Glutamatergic neuron (in vitro differentiated cells): ENCODE measurements around the gene NRCAM. TPM values are rescaled to one million over a fixed set of nuclear protein-coding genes. Genes with fewer than 3 reads are reported as not detected.

Source experiments
- DNase-seq: peaks from one replicate; pipeline ENCODE4 v3.0.0; 2022
- H3K27ac Mint-ChIP-seq: one replicate; pipeline ENCODE4 v1.8.0; 2020; ENCODE audit warnings: mild to moderate bottlenecking, mixed read lengths, inconsistent platforms; ENCODE audit not compliant: unreplicated experiment
- H3K27me3 Mint-ChIP-seq: one replicate; pipeline ENCODE4 v1.8.0; 2020; ENCODE audit warnings: mild to moderate bottlenecking, moderate library complexity, mixed read lengths, inconsistent platforms; ENCODE audit not compliant: unreplicated experiment
- H3K36me3 Mint-ChIP-seq: one replicate; pipeline ENCODE4 v1.8.0; 2020; ENCODE audit warnings: mild to moderate bottlenecking, mixed read lengths, inconsistent platforms; ENCODE audit not compliant: unreplicated experiment
- H3K4me1 Mint-ChIP-seq: one replicate; pipeline ENCODE4 v1.8.0; 2020; ENCODE audit warnings: mild to moderate bottlenecking, low read depth, mixed read lengths, inconsistent platforms; ENCODE audit not compliant: unreplicated experiment
- H3K4me3 Mint-ChIP-seq: one replicate; pipeline ENCODE4 v1.8.0; 2020; ENCODE audit warnings: mild to moderate bottlenecking, mixed read lengths, inconsistent platforms; ENCODE audit not compliant: unreplicated experiment
- H3K9me3 Mint-ChIP-seq: one replicate; pipeline ENCODE4 v1.8.0; 2020; ENCODE audit warnings: mild to moderate bottlenecking, moderate library complexity, mixed read lengths, inconsistent platforms; ENCODE audit not compliant: unreplicated experiment
- total RNA-seq: library from RNA; stranded (reverse); fragmentation: NEBNext Ultra II Directional; extraction: Animal tissue kit (Norgen Biotek cat#: 25700); gene quantifications from one replicate; pipeline ENCODE4 v1.2.1, GENCODE V29; 2021; ENCODE audit not compliant: unreplicated experiment
- TF ChIP-seq, protein P1 (sequence below): fragments of 200-600 bp; sonication (generic); IDR thresholded peaks from one replicate; pipeline ENCODE4 v1.5.0; 2021; ENCODE audit not compliant: partially characterized antibody, unreplicated experiment

The NRCAM gene
- total RNA-seq, 1 donor from 2014 or later: 120 TPM

DNA sequence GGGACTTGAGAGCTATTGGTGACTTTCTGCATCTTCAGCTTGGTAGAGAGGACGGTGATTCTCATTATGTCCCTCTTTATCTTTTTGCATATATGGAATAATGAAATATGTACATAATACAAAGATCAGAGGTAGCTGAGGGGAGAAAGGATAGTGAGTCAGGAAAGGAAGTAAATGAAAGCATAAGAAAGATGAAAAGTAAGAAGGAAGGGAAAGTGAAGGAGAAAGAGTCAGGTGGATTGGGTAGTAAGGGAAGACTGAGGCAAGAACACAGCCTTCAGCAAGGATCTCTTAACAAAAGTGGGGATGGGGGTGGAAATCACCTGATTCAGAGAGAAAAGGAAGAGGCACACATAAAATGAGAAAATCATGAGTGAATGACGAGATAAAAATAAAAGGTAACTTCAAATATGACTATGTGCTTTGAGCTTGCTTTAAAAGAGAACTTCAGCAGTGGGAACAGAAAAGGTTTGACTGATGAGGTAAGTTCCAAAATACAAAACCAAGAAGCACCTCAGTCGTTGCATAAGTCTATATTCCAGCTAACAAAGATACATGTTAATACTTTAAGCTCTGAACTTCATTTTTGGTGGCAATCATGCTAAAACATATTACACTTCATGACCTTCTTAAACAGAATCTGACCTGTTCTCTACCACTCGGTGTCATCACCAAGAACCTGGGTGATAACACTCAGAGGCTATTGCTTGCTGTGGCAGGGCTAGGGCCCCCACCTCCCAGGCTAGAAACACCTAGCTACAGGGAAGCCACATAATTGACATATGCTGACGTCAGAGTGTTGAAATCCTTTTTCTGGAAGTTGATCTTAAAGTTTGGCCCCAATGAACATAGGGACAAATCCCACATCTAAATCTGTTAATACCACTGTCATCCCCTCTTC, 32.9 kb downstream of the NRCAM start:
- Mint-ChIP-seq H3K27me3 (peaks cover 4% of the 10 kb centered on the region), H3K4me3 (peak overlapping the region; percentile 4), H3K27ac (no peak overlapping the region), H3K4me1 (peaks cover 48% of the 10 kb centered on the region), H3K36me3 (no peaks in the 10 kb centered on the region), H3K9me3 (peaks cover 8% of the 10 kb centered on the region)
- TF ChIP-seq, protein P1, sequence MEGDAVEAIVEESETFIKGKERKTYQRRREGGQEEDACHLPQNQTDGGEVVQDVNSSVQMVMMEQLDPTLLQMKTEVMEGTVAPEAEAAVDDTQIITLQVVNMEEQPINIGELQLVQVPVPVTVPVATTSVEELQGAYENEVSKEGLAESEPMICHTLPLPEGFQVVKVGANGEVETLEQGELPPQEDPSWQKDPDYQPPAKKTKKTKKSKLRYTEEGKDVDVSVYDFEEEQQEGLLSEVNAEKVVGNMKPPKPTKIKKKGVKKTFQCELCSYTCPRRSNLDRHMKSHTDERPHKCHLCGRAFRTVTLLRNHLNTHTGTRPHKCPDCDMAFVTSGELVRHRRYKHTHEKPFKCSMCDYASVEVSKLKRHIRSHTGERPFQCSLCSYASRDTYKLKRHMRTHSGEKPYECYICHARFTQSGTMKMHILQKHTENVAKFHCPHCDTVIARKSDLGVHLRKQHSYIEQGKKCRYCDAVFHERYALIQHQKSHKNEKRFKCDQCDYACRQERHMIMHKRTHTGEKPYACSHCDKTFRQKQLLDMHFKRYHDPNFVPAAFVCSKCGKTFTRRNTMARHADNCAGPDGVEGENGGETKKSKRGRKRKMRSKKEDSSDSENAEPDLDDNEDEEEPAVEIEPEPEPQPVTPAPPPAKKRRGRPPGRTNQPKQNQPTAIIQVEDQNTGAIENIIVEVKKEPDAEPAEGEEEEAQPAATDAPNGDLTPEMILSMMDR: no peak
- DNase-seq: no peak

DNA sequence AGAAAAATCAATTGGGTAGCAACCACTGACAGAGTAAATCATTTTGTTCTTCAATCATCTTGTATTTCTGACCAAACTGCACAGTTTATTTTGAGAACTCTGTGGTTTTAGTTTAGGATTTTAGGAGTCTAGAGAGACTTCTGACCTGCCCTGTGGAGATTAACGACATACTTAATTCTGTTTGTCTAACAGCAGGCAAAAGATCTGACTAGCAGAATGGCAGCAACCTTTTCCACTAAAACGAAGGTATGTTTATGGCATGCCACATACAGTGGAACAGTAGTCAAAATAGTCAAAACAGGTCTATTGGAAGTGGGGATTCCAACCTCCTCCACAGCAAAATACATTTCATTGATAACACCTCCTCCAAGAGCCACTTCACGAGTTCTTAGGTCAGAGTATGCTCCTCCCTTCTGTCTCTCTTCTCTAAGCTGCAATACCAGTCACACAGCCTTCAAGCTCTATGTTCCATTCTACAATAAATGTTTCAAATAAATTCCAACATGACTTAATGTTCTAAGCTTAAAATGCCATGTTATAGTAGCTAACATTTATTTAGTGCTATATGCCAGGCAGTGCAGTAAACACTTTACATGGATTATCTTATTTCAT, 34.4 kb downstream of the NRCAM start:
- Mint-ChIP-seq H3K4me1 (peaks cover 57% of the 10 kb centered on the region), H3K27ac (no peak overlapping the region), H3K27me3 (peaks cover 6% of the 10 kb centered on the region), H3K4me3 (no peak overlapping the region), H3K9me3 (peaks cover 8% of the 10 kb centered on the region), H3K36me3 (no peaks in the 10 kb centered on the region)
- DNase-seq: no peak
- TF ChIP-seq, protein P1: no peak

DNA sequence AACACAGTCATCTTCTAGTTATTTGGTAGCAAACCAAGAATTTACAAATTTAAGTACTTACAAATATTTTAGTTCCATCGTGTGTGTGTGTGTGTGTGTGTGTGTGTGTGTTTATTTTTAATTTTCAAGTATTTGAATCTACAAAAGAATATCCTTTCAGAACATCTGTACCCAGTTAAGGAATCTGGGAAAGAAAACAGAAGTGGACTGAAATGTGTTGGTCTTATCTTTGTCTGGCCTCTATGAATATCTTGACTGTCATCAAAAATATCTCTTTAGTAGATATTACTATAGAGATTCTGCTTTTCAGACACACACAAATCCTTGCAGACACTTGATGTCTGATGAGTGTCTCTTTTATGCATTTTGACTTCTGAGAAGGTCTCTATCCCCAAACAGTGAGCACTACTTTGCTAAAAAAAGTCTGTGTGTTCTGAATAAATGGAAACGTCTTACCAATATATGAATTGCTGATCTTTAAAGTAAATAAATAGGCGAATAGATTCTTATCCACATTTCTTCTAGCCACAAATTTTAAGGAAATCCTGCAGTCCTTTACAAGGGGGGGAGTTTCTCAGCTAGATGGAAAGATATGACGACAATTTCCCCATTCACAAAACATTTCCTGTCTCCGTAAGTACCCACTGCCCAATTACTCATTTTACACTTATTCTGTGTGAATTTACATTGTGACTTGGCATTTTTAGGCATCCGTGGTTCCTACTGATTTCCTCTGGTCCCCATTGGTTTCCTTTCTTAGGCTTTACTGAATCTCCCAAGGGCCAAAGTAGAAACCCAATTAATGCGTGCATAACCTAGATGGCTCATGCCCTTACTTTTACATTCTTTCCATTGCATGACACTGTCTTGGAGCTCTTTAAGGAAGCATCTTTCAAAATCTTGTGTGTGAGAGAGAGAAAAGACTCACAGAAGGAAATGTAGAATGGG, 36.0 kb downstream of the NRCAM start:
- peaks cover 8% of the 10 kb centered on the region for H3K9me3 Mint-ChIP-seq
- no peaks in the 10 kb centered on the region for H3K36me3 Mint-ChIP-seq
- TF ChIP-seq, protein P1: no peak
- peaks cover 51% of the 10 kb centered on the region for H3K4me1 Mint-ChIP-seq
- no peak overlapping the region for H3K27ac Mint-ChIP-seq
- DNase-seq: no peak
- H3K27me3 Mint-ChIP-seq: peaks cover 6% of the 10 kb centered on the region
- no peak overlapping the region for H3K4me3 Mint-ChIP-seq

DNA sequence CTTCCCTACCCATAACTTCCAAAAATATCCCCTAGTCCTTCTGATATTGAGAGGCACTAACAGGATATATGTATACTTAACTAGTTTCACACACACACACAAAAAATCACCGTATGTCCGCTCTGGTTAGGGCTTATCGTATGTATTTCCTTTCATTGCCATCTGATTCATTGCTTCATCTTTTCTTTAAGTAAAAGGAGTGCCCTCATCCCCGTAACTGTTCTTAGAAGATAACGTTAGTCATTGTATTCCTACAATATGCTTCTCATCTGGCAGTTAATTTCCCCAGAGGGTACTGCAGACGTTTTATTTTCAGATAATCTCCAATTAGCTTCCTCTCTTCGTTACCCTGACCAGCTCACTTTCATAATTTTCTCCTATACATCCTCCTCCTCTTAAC, 37.3 kb downstream of the NRCAM start:
- Mint-ChIP-seq H3K36me3 (no peaks in the 10 kb centered on the region), H3K4me3 (peak overlapping the region; percentile 47), H3K27me3 (peaks cover 6% of the 10 kb centered on the region), H3K4me1 (peaks cover 54% of the 10 kb centered on the region), H3K9me3 (peaks cover 8% of the 10 kb centered on the region), H3K27ac (peak overlapping the region; percentile 48)
- TF ChIP-seq, protein P1: no peak
- no peak for DNase-seq
